Testis (tissue), 3 donors: ENCODE measurements around the gene VAV2. TPM values are rescaled to one million over a fixed set of nuclear protein-coding genes. Genes with fewer than 3 reads are reported as not detected.

Source experiments
- DNase-seq: peaks from one replicate; pipeline ENCODE4 v3.0.0-alpha.2; 2019
- H3K27ac ChIP-seq, 2 donors: fragments of 200-600 bp; sonication (generic); one replicate each; pipeline ENCODE4 v1.5.1; 2019
- H3K27me3 ChIP-seq: fragments of 200-600 bp; sonication (generic); one replicate; pipeline ENCODE4 v1.5.1; 2019
- H3K36me3 ChIP-seq: fragments of 200-600 bp; sonication (generic); one replicate; pipeline ENCODE4 v1.5.1; 2017; ENCODE audit warnings: low read depth; ENCODE audit errors: missing control alignments
- H3K4me1 ChIP-seq: fragments of 200-600 bp; sonication (generic); one replicate; pipeline ENCODE4 v1.5.1; 2019
- H3K4me3 ChIP-seq, 2 donors: fragments of 200-600 bp; sonication (generic); one replicate each; pipeline ENCODE4 v1.5.1; 2017 to 2019
- H3K9me3 ChIP-seq: fragments of 200-600 bp; sonication (generic); one replicate; pipeline ENCODE4 v1.5.1; 2017
- POLR2A ChIP-seq: fragments of 450-650 bp; IDR thresholded peaks from one replicate; pipeline ENCODE4 v1.6.1; 2017; ENCODE audit warnings: antibody characterized with exemption, mild to moderate bottlenecking, moderate library complexity
- WGBS, 2 donors: methylation state at CpG; one replicate each; pipeline ENCODE4 v1.1.5; 2018; 5-methylcytosine and 5-hydroxymethylcytosine counted together
- intact Hi-C: fragments of 100-400 bp; cut with DNase I; formaldehyde crosslinking; loops from one replicate; pipeline ENCODE4 v1.15.1; 2023; ENCODE audit warnings: low total_unique reads
- polyA plus RNA-seq: library from polyadenylated mRNA; stranded (reverse); fragments of 350-450 nt; fragmentation: Illumina TruSeq; extraction: RNeasy Lipid Tissue Mini Kit (QIAGEN cat#74804); gene quantifications from one replicate; pipeline ENCODE4 v1.2.3, GENCODE V29; 2014; ENCODE audit warnings: low read depth, low replicate concordance; ENCODE audit not compliant: insufficient read depth
- total RNA-seq, 2 donors: library from RNA; depleted of rRNA; stranded (reverse); fragments of >200 nt; gene quantifications; one replicate each; pipeline ENCODE4 v1.2.3, GENCODE V29; 2016
- TF ChIP-seq, protein P1 (sequence below), 3 experiments: fragments of 450-650 bp in 2 of 3; fragments of 200-600 bp in 1 of 3; sonication (generic) in 1 of 3; IDR thresholded peaks; one replicate each; pipeline ENCODE4 v1.5.1; 2016 to 2019; ENCODE audit warnings: antibody characterized with exemption in 3 of 3, mild to moderate bottlenecking in 2 of 3, moderate library complexity in 1 of 3

The VAV2 gene
- total and polyA plus RNA-seq, 3 donors from 2014 or later, result 11.0 to 14.1 (median 12.2) TPM

DNA sequence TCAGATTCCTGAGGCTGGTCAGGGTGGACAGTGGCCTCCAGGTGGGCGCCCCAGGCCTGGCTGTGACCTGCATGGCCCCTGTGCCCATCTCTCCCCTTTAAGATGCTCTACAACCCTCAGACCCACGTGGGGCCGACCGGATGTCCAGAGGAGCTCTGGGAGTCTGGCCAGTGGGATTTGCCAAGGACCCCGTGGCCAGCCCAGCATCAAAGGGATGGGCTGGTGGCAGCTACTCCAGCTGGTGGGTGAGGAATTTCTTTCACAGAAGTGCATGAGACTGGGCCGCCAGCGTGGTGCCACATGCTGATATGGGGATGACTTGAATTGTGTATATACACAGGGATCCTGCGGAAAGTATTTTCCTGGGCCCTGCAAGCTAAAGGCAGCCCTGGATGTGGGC lies 159.2 kb downstream of the VAV2 start:
- H3K27ac ChIP-seq, result no peak overlapping the region
- intact Hi-C loops, result no loop called here
- no peaks in the 10 kb centered on the region for H3K9me3 ChIP-seq
- TF ChIP-seq, protein P1, sequence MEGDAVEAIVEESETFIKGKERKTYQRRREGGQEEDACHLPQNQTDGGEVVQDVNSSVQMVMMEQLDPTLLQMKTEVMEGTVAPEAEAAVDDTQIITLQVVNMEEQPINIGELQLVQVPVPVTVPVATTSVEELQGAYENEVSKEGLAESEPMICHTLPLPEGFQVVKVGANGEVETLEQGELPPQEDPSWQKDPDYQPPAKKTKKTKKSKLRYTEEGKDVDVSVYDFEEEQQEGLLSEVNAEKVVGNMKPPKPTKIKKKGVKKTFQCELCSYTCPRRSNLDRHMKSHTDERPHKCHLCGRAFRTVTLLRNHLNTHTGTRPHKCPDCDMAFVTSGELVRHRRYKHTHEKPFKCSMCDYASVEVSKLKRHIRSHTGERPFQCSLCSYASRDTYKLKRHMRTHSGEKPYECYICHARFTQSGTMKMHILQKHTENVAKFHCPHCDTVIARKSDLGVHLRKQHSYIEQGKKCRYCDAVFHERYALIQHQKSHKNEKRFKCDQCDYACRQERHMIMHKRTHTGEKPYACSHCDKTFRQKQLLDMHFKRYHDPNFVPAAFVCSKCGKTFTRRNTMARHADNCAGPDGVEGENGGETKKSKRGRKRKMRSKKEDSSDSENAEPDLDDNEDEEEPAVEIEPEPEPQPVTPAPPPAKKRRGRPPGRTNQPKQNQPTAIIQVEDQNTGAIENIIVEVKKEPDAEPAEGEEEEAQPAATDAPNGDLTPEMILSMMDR (IDR thresholded peaks at IDR 0.05), result no peak
- no peak for TF ChIP-seq POLR2A
- no peak overlapping the region for H3K4me3 ChIP-seq
- H3K36me3 ChIP-seq, result no peaks in the 10 kb centered on the region
- H3K27me3 ChIP-seq, result no peaks in the 10 kb centered on the region
- no peak for DNase-seq
- 89 to 100% methylated on average over 4 to 8 of the region's 8 CpGs for WGBS, 2 donors
- H3K4me1 ChIP-seq, result no peaks in the 10 kb centered on the region

DNA sequence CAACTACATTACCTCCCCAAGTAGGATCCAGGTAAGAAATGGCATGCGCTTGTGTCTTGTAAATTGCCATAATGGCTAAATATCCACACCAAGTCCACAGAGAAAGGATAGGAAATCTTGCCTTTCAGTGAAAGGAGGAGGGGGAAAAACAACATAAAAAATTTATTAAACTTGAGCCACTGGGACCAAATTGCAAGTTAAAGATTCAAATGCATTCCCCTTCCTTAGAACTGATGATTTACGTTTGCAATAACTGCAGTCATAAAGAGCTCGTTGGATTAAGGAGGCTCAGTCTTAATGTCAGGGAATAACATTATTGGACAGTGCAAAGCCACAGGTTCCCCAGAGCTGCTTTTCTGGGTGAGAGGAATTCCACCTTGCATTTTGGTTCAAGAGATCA lies 161.4 kb downstream of the VAV2 start:
- Histone ChIP-seq H3K36me3 (no peaks in the 10 kb centered on the region), H3K4me3 (no peak overlapping the region), H3K4me1 (peaks cover 4% of the 10 kb centered on the region), H3K27ac (no peak overlapping the region), H3K27me3 (no peaks in the 10 kb centered on the region), H3K9me3 (no peaks in the 10 kb centered on the region)
- 83 to 91% methylated on average over 3 of the region's 3 CpGs for WGBS, 2 donors
- TF ChIP-seq POLR2A, result no peak
- TF ChIP-seq, protein P1 (IDR thresholded peaks at IDR 0.05), result no peak
- intact Hi-C loops, result no loop called here
- DNase-seq, result no peak

DNA sequence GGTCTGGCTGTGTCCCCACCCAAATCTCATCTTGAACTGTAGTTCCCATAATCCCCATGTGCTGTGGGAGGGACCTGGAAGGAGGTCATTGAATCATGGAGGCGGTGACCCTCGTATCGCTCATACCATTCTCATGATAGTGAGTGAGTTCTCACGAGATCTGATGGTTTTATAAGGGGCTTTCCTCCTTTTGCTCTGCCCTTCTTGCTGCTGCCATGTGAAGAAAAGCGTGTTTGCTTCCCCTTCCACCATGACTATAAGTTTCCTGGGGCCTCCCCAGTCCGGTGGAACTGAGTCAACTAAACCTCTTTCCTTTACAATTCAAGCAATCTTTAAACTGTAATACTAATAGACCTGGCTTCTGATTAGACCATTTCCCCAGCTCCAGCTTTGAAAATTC lies 161.8 kb downstream of the VAV2 start:
- H3K4me3 ChIP-seq, result no peak overlapping the region
- no peaks in the 10 kb centered on the region for H3K27me3 ChIP-seq
- WGBS, 2 donors, result 91 to 94% methylated on average over 6 of the region's 6 CpGs
- H3K36me3 ChIP-seq, result no peaks in the 10 kb centered on the region
- H3K27ac ChIP-seq, result no peak overlapping the region
- no peak for DNase-seq
- H3K9me3 ChIP-seq, result no peaks in the 10 kb centered on the region
- TF ChIP-seq, protein P1 (IDR thresholded peaks at IDR 0.05), result no peak
- no peak for TF ChIP-seq POLR2A
- peaks cover 4% of the 10 kb centered on the region for H3K4me1 ChIP-seq
- intact Hi-C loops, result no loop called here

DNA sequence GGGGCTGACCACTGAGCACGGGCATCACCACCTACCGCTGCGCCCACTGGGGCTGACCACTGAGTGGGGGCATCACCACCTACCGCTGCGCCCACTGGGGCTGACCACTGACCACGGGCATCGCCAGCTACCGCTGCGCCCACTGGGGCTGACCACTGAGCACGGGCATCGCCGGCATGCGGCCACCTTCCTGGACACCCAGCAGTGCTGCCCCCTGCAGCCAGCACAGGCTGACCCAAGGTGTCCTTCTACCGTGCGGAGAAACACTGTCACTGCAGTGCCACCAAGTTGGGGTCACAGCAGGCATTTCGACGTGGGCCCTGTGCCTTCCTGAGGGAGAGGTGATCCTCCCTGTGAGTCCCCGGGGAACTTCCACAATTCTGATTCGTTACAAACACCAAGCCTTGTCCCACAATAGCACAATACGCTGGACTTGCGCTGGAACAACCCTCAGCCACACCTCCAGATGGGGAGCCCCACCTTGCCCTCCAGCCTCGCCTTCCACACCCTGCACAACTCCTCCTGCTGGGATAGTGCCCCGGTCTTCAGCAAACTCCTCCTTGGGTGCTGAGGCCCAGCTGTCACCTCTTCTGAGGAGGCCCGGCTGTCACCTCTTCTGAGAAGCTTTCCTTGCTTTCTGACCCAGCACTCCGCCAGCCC lies 163.7 kb downstream of the VAV2 start:
- intact Hi-C loops, result no loop called here
- no peak for DNase-seq
- Histone ChIP-seq H3K27ac (no peak overlapping the region), H3K27me3 (no peaks in the 10 kb centered on the region), H3K9me3 (no peaks in the 10 kb centered on the region), H3K4me1 (peaks cover 4% of the 10 kb centered on the region), H3K36me3 (no peaks in the 10 kb centered on the region), H3K4me3 (no peak overlapping the region)
- TF ChIP-seq POLR2A, result no peak
- TF ChIP-seq, protein P1 (IDR thresholded peaks at IDR 0.05), result no peak
- 97% methylated on average over 10 to 15 of the region's 25 CpGs for WGBS, 2 donors
